ENCODE results near the gene ASAP2.

The ASAP2 gene

GRCh38 chr2:9423922-9424272 is 217.3 kb downstream of the ASAP2 start:
- POLR2A ChIA-PET: interaction anchor here (0.7 to 1.4 kb wide), 5 partner anchors 10 to 207 kb away, joined by 3 to 4 read pairs (median 4); partner anchors contain the start of genes ADAM17 and YWHAQ
- peak overlapping the region; percentile 98 for H3K4me3 ChIP-seq (ENCODE audit: low read depth, low read length)
- DNase-seq (ENCODE audit: low read depth, low spot score): no peak
- CTCF ChIA-PET: interaction anchor here (0.9 to 2.9 kb wide), 4 partner anchors 11 to 285 kb away, joined by 3 to 14 read pairs (median 8); no protein-coding TSS in a partner anchor
- no peak for TF ChIP-seq CTCF (IDR thresholded peaks at IDR 0.05; ENCODE audit: insufficient read depth, low read length, missing control alignments)

- POLR2A ChIA-PET: interaction anchor here (0.5 kb wide), 1 partner anchor 270 kb away, joined by 3 read pairs; no protein-coding TSS in a partner anchor
- no peak for TF ChIP-seq CTCF (IDR thresholded peaks at IDR 0.05; ENCODE audit: insufficient read depth, low read length, missing control alignments)
- no peak for DNase-seq (ENCODE audit: low read depth, low spot score)
- CTCF ChIA-PET: interaction anchor here (0.8 to 1.6 kb wide), 3 partner anchors 11 to 285 kb away, joined by 3 to 6 read pairs (median 3); no protein-coding TSS in a partner anchor
- H3K4me3 ChIP-seq (ENCODE audit: low read depth, low read length): peak overlapping the region; percentile 98
These were observed 218.0 kb downstream of the ASAP2 start for GRCh38 chr2:9424447-9425164.

GRCh38 chr2:9428965-9429577 is 222.5 kb downstream of the ASAP2 start:
- ChIA-PET CTCF (interaction anchor here (1.3 kb wide), 1 partner anchor 58 kb away, joined by 4 read pairs; no protein-coding TSS in a partner anchor), POLR2A (no interaction called here)
- DNase-seq (ENCODE audit: low read depth, low spot score): no peak
- no peak overlapping the region for H3K4me3 ChIP-seq (ENCODE audit: low read depth, low read length)
- no peak for TF ChIP-seq CTCF (IDR thresholded peaks at IDR 0.05; ENCODE audit: insufficient read depth, low read length, missing control alignments)

- ChIA-PET POLR2A (no interaction called here), CTCF (no interaction called here)
- no peak for TF ChIP-seq CTCF (IDR thresholded peaks at IDR 0.05; ENCODE audit: insufficient read depth, low read length, missing control alignments)
- DNase-seq (ENCODE audit: low read depth, low spot score): no peak
- no peak overlapping the region for H3K4me3 ChIP-seq (ENCODE audit: low read depth, low read length)
These were observed 224.0 kb downstream of the ASAP2 start for GRCh38 chr2:9430316-9431293.

- ChIA-PET POLR2A (interaction anchor here (0.6 kb wide), 1 partner anchor 13 kb away, joined by 3 read pairs; no protein-coding TSS in a partner anchor), CTCF (interaction anchor here (0.9 kb wide), 1 partner anchor 11 kb away, joined by 6 read pairs; the partner anchor contains the start of genes CPSF3 and ITGB1BP1)
- no peak for TF ChIP-seq CTCF (IDR thresholded peaks at IDR 0.05; ENCODE audit: insufficient read depth, low read length, missing control alignments)
These were observed 227.9 kb downstream of the ASAP2 start for GRCh38 chr2:9434489-9434888.

More at GRCh38 chr2:9434489-9434888, 227.9 kb downstream of the ASAP2 start:
- H3K4me3 ChIP-seq (ENCODE audit: low read depth, low read length): no peak overlapping the region
- no peak for DNase-seq (ENCODE audit: low read depth, low spot score)
